ENCODE results near the gene ZDHHC17. TPM values are rescaled to one million over a fixed set of nuclear protein-coding genes. Genes with fewer than 3 reads are reported as not detected.
"Not testable (repeated sequence)": the region's sequence is repeated elsewhere in the genome, so short reads cannot be mapped to it uniquely, and the experiment has no call there.

The ZDHHC17 gene
- total and polyA plus RNA-seq, 2 donors (not counting 1 experiment from before 2014, with no cell fraction given): 30.5 to 141 TPM

DNA sequence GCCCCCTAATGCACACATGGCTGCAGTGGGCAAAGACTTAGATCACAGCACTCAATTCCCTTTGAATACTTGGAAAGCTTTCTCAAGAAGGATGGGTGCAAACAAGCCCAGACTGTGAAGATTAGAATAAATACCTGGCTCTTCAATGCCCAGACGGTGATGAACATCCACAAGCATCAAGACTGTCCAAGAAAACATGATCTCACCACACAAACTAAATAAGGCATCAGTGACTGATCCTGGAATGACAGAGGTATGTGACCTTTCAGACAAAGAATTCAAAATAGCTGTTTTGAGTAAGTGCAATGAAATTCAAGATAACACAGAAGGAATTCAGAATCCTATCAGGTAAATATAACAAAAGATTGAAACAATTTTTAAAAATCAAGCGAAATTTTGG is 43.8 kb upstream of the ZDHHC17 start:
- Histone ChIP-seq H3K4me3 (replicated peaks in 1 of 4; ENCODE audit: control extremely low read depth in 1 of 4, insufficient read depth in 1 of 4, low read depth in 3 of 4, low read length in 4 of 4) (no peak overlapping the region), H3K27me3 (ENCODE audit: control insufficient read depth, insufficient read depth, low read length) (no peaks in the 10 kb centered on the region), H4K20me1 (ENCODE audit: control insufficient read depth, extremely low read depth, insufficient read depth, low read length) (no peaks in the 10 kb centered on the region), H3K9me3 (ENCODE audit: control insufficient read depth, insufficient read depth, low read depth, low read length) (no peaks in the 10 kb centered on the region), H3K4me2 (ENCODE audit: extremely low read depth, insufficient read depth, low read length) (no peak overlapping the region), H3K36me3 (ENCODE audit: control insufficient read depth, insufficient read depth, low read length) (no peaks in the 10 kb centered on the region), H3K4me1 (ENCODE audit: control insufficient read depth, extremely low read depth, insufficient read depth, low read length) (peaks cover 4% of the 10 kb centered on the region), H3K9ac (ENCODE audit: insufficient read depth, low read length) (no peak overlapping the region), H2AFZ (ENCODE audit: low read length) (no peak overlapping the region), H3K27ac (ENCODE audit: insufficient read depth, low read length) (no peak overlapping the region), H3K79me2 (ENCODE audit: control insufficient read depth, insufficient read depth, low read length) (no peaks in the 10 kb centered on the region)
- DNase-seq (ENCODE audit: low read depth in 2 of 2): peak in 1 of 2 donors; percentile 92
- TF ChIP-seq EZH2 (IDR thresholded peaks at IDR 0.05; ENCODE audit: low read length, missing control alignments): no peak
- TF ChIP-seq, protein P1, sequence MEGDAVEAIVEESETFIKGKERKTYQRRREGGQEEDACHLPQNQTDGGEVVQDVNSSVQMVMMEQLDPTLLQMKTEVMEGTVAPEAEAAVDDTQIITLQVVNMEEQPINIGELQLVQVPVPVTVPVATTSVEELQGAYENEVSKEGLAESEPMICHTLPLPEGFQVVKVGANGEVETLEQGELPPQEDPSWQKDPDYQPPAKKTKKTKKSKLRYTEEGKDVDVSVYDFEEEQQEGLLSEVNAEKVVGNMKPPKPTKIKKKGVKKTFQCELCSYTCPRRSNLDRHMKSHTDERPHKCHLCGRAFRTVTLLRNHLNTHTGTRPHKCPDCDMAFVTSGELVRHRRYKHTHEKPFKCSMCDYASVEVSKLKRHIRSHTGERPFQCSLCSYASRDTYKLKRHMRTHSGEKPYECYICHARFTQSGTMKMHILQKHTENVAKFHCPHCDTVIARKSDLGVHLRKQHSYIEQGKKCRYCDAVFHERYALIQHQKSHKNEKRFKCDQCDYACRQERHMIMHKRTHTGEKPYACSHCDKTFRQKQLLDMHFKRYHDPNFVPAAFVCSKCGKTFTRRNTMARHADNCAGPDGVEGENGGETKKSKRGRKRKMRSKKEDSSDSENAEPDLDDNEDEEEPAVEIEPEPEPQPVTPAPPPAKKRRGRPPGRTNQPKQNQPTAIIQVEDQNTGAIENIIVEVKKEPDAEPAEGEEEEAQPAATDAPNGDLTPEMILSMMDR (conservative IDR thresholded peaks at IDR 0.05 in 1 of 2, IDR thresholded peaks at IDR 0.05 in 1 of 2; ENCODE audit: low read depth in 1 of 2, low read length in 2 of 2): no peak

DNA sequence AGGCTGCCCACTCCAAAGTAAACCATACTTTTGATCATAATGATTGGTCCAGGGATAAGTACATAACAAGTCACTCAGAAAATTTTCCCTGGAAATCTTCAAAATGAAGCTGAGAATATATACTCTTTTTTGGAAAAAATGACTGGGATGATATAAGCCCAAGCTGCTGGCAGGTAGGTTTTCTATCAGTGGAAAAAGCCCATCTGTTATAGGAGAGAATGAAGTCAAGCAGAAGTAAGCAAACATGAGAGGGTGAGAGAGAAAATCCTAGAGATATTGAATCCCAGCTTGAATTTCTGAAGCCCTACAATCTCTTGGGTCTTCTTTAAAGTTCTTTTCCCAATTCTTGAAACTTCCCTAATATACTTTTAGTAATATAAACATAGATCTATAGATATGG is 37.3 kb upstream of the ZDHHC17 start:
- Histone ChIP-seq H3K9me3 (ENCODE audit: control insufficient read depth, insufficient read depth, low read depth, low read length) (no peaks in the 10 kb centered on the region), H3K4me1 (ENCODE audit: control insufficient read depth, extremely low read depth, insufficient read depth, low read length) (no peaks in the 10 kb centered on the region), H2AFZ (ENCODE audit: low read length) (no peak overlapping the region), H3K36me3 (ENCODE audit: control insufficient read depth, insufficient read depth, low read length) (no peaks in the 10 kb centered on the region), H3K9ac (ENCODE audit: insufficient read depth, low read length) (no peak overlapping the region), H3K4me2 (ENCODE audit: extremely low read depth, insufficient read depth, low read length) (no peak overlapping the region), H3K4me3 (replicated peaks in 1 of 4; ENCODE audit: control extremely low read depth in 1 of 4, insufficient read depth in 1 of 4, low read depth in 3 of 4, low read length in 4 of 4) (no peak overlapping the region), H4K20me1 (ENCODE audit: control insufficient read depth, extremely low read depth, insufficient read depth, low read length) (no peaks in the 10 kb centered on the region), H3K27me3 (ENCODE audit: control insufficient read depth, insufficient read depth, low read length) (no peaks in the 10 kb centered on the region), H3K27ac (ENCODE audit: insufficient read depth, low read length) (no peak overlapping the region), H3K79me2 (ENCODE audit: control insufficient read depth, insufficient read depth, low read length) (no peaks in the 10 kb centered on the region)
- TF ChIP-seq EZH2 (IDR thresholded peaks at IDR 0.05; ENCODE audit: low read length, missing control alignments): no peak
- TF ChIP-seq, protein P1 (conservative IDR thresholded peaks at IDR 0.05 in 1 of 2, IDR thresholded peaks at IDR 0.05 in 1 of 2; ENCODE audit: low read depth in 1 of 2, low read length in 2 of 2): no peak
- DNase-seq (ENCODE audit: low read depth in 2 of 2): no peak

DNA sequence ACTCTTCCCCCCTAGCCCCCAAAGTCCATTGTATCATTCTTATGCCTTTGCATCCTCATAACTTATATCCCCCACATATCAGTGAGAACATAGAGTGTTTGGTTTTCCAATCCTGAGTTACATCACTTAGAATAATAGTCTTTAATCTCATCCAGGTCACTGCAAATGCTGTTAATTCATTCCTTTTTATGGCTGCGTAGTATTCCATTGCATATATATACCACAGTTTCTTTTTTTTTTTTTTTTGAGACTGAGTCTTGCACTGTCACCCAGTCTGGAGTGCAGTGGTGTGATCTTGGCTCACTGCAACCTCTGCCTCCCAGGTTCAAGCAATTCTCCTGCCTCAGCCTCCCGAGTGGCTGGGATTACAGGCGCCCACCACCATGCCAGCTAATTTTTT is 31.7 kb upstream of the ZDHHC17 start:
- H3K36me3 ChIP-seq (ENCODE audit: control insufficient read depth, insufficient read depth, low read length); H3K4me2 ChIP-seq (ENCODE audit: extremely low read depth, insufficient read depth, low read length); H3K27ac ChIP-seq (ENCODE audit: insufficient read depth, low read length); H3K27me3 ChIP-seq (ENCODE audit: control insufficient read depth, insufficient read depth, low read length); H3K79me2 ChIP-seq (ENCODE audit: control insufficient read depth, insufficient read depth, low read length); H3K9ac ChIP-seq (ENCODE audit: insufficient read depth, low read length); H3K9me3 ChIP-seq (ENCODE audit: control insufficient read depth, insufficient read depth, low read depth, low read length); H4K20me1 ChIP-seq (ENCODE audit: control insufficient read depth, extremely low read depth, insufficient read depth, low read length); H2AFZ ChIP-seq (ENCODE audit: low read length); H3K4me1 ChIP-seq (ENCODE audit: control insufficient read depth, extremely low read depth, insufficient read depth, low read length); DNase-seq (ENCODE audit: low read depth in 2 of 2); H3K4me3 ChIP-seq (replicated peaks in 1 of 4; ENCODE audit: control extremely low read depth in 1 of 4, insufficient read depth in 1 of 4, low read depth in 3 of 4, low read length in 4 of 4): not testable (repeated sequence)

DNA sequence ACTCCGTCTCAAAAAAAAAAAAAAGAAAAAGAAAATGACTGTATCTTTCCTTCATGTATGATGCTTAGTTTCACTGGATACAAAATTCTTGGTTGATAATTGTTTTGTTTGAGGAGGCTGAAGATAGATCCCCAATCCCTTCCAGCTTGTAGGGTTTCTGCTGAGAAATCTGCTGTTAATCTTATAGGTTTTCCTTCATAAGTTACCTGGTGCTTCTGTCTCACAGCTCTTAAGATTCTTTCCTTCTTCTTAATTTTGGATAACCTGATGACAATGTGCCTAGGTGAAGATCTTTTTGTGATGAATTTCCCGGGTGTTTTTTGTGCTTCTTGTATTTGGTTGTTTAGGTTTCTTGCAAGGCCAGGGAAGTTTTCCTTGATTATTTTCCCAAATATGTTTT is 26.2 kb upstream of the ZDHHC17 start:
- H3K36me3 ChIP-seq (ENCODE audit: control insufficient read depth, insufficient read depth, low read length); H3K79me2 ChIP-seq (ENCODE audit: control insufficient read depth, insufficient read depth, low read length); H3K4me1 ChIP-seq (ENCODE audit: control insufficient read depth, extremely low read depth, insufficient read depth, low read length); H2AFZ ChIP-seq (ENCODE audit: low read length); DNase-seq (ENCODE audit: low read depth in 2 of 2); H3K9me3 ChIP-seq (ENCODE audit: control insufficient read depth, insufficient read depth, low read depth, low read length); H3K27ac ChIP-seq (ENCODE audit: insufficient read depth, low read length); H4K20me1 ChIP-seq (ENCODE audit: control insufficient read depth, extremely low read depth, insufficient read depth, low read length); H3K27me3 ChIP-seq (ENCODE audit: control insufficient read depth, insufficient read depth, low read length); H3K4me2 ChIP-seq (ENCODE audit: extremely low read depth, insufficient read depth, low read length); H3K9ac ChIP-seq (ENCODE audit: insufficient read depth, low read length); H3K4me3 ChIP-seq (replicated peaks in 1 of 4; ENCODE audit: control extremely low read depth in 1 of 4, insufficient read depth in 1 of 4, low read depth in 3 of 4, low read length in 4 of 4): not testable (repeated sequence)
